IPS-18c (cell line): ENCODE measurements around the gene FSTL4.

ENCODE experiments used
- H3K4me3 ChIP-seq: 2 replicates; pipeline ENCODE4 v1.7.0; 2013; ENCODE audit warnings: low read depth, mild to moderate bottlenecking, low read length, moderate library complexity; ENCODE audit not compliant: insufficient read depth
- H3K9me3 ChIP-seq: one replicate; pipeline ENCODE4 v1.6.1; 2013; ENCODE audit warnings: mild to moderate bottlenecking, low read length, moderate library complexity; ENCODE audit not compliant: control insufficient read depth, insufficient read depth

FSTL4 gene

DNA sequence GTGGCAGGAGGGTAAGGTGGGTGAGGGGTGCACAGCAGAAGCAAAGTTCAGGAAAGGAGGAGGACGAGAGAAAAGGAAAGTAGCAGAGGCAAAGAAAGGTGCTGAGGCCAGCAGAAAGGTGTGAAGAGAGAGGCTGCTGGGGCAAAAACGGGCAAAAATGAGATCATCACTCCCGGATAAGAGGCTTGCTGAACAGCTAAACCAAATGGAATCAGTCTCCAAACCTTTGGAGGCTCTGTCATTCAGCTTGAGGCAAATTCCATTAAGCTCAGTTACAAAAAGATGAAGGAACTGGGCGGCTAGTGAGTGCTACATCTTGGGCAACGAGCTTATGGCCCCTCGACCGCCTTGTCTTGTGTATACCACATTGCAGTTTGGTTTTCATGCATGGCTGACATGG, 136.4 kb downstream of the FSTL4 start:
- Histone ChIP-seq H3K9me3 (no peaks in the 10 kb centered on the region), H3K4me3 (no peak overlapping the region)

DNA sequence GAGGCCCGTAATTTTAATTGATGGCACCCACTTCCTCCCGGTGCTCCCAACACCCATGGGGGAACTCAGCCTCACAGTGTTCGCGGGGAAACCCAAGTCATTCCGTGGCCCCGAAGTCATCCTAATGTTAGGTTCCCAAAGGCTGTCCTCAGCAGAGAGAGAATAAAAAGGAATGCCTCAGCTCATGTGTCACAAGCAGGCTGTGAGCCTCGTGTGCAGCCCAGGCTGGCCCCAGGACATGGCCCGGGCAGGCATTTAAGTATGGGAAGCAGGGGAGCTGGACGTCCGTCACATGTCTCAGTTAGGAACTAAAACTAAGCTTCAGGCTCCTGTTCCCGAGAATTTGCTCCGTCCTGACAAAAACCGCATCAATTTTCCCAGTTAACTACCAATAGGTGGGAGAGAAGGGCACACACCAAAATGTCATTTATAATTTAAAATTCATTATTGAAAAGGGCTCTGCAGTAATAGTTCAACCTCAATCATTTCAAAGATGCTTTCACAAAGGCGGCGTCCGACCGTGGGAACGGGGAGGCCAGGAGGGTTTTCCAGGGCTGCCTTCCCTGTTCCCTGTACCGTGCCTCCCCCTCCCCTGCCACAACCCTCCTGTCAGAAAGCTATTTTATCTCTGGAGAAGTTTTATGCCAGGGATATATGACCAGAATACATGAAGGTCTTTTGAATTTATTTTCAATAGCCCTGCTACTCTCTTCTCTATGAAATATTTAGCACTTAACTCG, 137.3 kb downstream of the FSTL4 start:
- Histone ChIP-seq H3K9me3 (no peaks in the 10 kb centered on the region), H3K4me3 (no peak overlapping the region)

DNA sequence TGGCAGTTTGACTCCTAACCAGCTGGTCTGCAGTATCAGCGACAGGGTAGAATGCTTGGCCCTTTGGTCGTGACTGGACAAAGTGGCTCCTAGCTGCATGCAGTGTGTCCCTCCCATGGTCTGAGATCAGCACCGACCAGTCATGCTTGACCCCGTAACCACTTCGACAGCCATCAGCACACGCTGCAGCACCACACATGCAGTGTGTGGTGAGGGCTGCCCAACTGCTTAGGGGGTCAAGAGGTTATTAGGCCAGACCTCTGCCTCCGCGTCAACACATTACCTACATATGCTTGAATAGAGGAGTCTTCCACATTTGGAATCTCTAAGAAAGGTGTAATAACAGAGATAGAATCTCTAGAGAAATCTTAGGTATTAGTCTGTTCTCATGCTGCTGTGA, 139.1 kb downstream of the FSTL4 start:
- Histone ChIP-seq H3K9me3 (peaks cover 2% of the 10 kb centered on the region), H3K4me3 (no peak overlapping the region)

- Histone ChIP-seq H3K9me3 (peaks cover 2% of the 10 kb centered on the region), H3K4me3 (no peak overlapping the region)
Observed at GRCh38 chr5:133472829-133473228, 139.5 kb downstream of the FSTL4 start.

DNA sequence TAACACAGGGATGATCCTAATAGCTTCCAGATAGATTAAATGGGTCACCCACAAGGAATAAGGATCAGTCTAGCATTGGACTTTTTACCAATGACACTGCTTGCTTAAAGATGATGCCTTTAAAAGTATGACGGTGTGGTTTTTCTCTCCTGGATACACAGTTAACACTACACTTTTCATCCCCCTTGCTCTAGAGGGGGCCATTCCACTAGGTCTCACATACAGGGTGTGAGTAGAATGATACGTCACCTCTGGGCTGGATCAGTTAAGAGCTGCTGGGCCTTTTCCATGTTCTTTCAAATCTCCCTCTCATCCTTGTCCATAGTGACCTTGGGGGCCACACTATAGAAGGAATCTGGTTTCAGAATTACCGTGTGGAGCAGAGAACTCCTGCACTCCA, 140.6 kb downstream of the FSTL4 start:
- H3K9me3 ChIP-seq, result peaks cover 2% of the 10 kb centered on the region

GRCh38 chr5:133470841-133471240, 141.5 kb downstream of the FSTL4 start:
- no peak overlapping the region for H3K4me3 ChIP-seq
- peaks cover 2% of the 10 kb centered on the region for H3K9me3 ChIP-seq

More for the DNA sequence above, 140.6 kb downstream of the FSTL4 start:
- no peak overlapping the region for H3K4me3 ChIP-seq

- H3K4me3 ChIP-seq, result no peak overlapping the region
- peaks cover 2% of the 10 kb centered on the region for H3K9me3 ChIP-seq
Observed at GRCh38 chr5:133469846-133470245, 142.5 kb downstream of the FSTL4 start.

DNA sequence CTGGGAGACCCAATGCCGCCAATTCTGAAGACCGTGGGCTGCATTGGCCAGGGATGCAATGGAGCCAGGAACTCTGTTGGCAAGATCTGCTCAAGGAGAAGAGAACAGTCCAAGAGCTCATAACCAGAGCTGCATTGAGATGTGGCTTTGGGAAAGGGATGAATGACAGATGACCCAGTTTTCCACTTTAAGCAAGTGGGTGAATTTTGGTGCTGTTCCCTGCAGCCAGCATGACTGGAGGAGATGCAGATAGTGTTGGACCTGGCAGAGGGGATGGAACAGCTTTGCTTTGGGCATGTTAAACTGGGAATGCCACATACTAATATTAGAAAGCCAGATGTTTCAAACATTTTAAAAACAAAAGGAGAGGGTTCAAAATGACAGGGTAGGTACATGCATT, 143.1 kb downstream of the FSTL4 start:
- no peak overlapping the region for H3K4me3 ChIP-seq
- peaks cover 2% of the 10 kb centered on the region for H3K9me3 ChIP-seq

DNA sequence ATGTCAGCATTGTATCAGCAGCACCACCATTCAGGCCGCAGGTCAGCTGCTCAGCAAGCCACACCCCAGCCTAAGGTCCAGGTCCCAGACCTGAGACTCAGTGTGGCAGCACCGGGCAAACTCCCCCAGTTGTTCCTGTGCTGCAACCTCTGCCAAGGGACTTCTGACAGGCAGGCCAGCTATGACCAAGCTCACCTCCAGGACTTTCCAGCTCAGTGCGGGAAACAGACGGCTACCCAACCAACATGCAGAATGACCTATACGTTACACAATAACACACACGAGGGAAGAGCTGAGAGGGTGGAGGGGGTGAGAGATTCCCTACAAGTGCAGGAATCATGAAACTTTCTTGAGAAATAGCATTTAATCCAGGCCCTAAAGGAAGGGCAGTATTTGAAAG, 143.7 kb downstream of the FSTL4 start:
- Histone ChIP-seq H3K4me3 (peak overlapping the region; percentile 24; the same call in 1 of the 2 replicates), H3K9me3 (peaks cover 2% of the 10 kb centered on the region)

DNA sequence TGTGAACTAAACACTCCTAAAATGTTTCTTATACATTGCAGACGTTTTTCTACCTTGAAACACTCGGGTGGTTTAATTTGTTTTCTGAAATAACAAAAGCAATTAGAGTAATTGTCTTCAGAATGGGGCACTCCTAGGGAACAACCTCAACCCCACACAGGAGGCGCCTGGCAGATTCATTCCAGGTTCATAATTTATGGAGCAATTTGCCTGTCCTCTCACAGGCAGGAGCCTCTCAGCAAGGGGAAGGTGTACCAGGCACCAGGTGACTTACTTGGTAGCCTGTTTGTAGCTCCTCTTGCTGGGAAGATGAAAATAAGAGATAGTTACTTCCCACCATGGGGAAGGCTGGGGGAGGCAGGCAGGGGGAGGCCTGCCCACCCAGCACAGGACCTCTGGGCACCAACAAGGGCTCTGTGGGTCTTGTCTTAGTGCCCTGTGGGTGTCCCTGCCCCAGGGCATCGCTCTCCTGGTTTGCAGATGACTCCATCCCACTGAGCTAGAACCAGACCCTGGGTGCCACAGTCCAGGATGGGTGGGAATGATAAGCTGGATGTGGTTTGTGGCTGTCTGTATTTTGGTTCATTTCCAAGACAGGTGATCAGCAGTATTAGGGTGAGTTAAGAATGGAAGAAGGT, 144.4 kb downstream of the FSTL4 start:
- peaks cover 2% of the 10 kb centered on the region for H3K9me3 ChIP-seq

GRCh38 chr5:133467335-133467779, 145.0 kb downstream of the FSTL4 start:
- Histone ChIP-seq H3K4me3 (no peak overlapping the region), H3K9me3 (peaks cover 2% of the 10 kb centered on the region)

More for the DNA sequence above, 144.4 kb downstream of the FSTL4 start:
- H3K4me3 ChIP-seq, result no peak overlapping the region

DNA sequence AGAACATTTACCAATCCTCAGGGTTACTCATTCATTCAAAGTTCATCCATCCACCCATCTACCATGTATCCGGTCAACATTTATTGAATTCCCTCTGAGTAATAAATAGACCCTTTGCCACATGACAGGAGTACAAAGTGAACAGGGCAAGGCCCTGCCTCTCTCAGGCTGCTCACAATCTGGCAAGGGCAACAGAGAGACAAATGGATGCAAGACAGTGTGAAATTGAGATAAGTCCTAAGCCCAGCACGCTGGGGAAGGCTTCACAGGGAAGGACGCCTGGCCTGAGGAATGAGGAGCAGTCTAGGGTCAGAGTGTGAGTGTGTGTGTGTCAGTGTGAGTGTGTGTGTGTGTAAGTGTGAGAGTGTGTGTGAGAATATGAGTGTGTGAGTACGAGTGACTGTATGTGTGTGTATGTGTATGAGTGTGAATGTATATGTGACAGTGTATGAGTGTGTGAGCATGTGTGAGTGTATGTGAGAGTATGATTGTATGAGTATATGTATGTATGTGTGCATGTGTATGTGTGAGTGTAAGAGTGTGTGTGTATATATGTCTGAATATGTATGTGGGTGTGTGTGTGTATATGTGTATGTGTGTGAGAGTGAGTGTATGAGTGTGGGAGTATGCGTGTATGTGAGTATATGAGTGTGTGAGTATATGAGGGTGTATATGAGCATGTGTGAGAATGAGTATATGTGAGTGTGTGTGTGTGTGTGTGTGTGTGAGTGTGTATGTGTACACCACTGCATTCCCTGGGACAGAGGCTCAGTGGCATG, 145.6 kb downstream of the FSTL4 start:
- Histone ChIP-seq H3K9me3 (peaks cover 2% of the 10 kb centered on the region), H3K4me3 (no peak overlapping the region)

- Histone ChIP-seq H3K9me3 (peaks cover 2% of the 10 kb centered on the region), H3K4me3 (no peak overlapping the region)
Observed at GRCh38 chr5:133464013-133464412, 148.3 kb downstream of the FSTL4 start.

GRCh38 chr5:133461796-133462516, 150.4 kb downstream of the FSTL4 start:
- Histone ChIP-seq H3K9me3 (no peaks in the 10 kb centered on the region), H3K4me3 (no peak overlapping the region)

DNA sequence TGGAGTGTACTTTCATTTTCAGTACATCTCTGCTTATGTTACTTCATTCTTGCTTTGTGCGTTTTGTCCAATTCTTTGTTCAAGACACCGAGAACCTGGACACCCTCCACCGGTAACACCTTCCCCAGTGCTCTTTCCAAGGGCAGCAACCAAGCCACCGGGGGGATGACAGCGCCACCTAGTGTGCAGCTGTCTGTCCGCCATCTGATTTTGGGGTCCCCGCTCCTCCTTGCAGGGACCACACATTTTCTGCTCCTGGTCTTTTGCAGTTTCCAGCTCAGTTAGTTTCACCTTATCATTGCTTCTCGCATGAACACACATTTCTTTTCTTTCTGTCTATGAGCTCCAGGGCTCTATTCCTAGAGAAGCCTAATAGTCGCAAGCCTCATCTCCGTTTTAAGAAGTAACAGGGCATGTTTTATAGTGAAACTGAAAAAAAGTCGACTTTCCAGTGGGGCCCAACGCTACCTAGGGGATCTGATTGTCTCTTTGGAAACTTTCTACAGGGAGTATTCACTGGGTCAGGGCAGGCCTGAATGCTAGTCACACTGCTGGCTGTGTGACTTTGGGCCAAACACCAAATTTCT, 152.1 kb downstream of the FSTL4 start:
- H3K4me3 ChIP-seq, result no peak overlapping the region

DNA sequence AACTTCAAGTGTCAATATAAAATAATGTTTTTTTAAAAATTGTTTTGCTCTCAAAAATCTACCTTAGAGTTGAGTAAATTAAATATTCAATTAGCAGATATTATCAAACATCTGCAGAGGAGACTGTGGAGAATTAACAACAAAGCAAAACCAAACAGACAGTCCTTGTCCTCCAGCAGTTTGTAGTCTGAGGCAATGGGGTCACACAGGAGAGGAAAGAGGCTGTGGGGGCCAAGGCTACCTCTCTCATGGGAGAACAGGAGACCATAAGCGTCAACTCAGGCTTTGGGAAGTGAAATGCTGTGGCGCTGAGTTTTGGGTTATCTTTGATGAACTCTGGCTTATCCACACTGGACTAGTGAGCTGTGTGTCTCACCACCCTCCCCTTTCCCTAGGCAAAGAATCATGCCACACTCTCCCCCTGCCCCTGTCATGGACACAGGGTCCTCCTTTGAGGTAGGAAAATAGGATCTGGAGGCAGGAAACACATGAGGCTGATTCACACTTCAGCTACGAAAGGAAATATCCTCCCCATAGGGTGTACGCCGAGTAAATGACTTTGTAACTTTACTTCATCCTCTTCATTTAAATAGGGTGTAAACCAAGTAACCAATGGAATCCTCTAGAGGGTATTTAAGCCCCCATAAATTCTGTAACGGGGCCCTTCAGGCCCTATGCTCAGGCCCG, 152.7 kb downstream of the FSTL4 start:
- no peak overlapping the region for H3K4me3 ChIP-seq
- no peaks in the 10 kb centered on the region for H3K9me3 ChIP-seq

More for the DNA sequence above, 152.1 kb downstream of the FSTL4 start:
- H3K9me3 ChIP-seq, result no peaks in the 10 kb centered on the region
